WTC11 (cell line): Measurements from ENCODE around the gene DCAF15. TPM values are rescaled to one million over a fixed set of nuclear protein-coding genes. Genes with fewer than 3 reads are reported as not detected.

Source experiments
- ATAC-seq: fragments of 200-7000 bp; cut with Tn5 transposase; 2 replicates; pipeline ENCODE4 v1.10.0; 2021; ENCODE audit warnings: mild to moderate bottlenecking, moderate library complexity
- CTCF ChIA-PET: fragments of 300-600 bp; sonication (Branson Sonifier 250); formaldehyde crosslinking; loops from one replicate; lab custom pipeline; 2021; ENCODE audit warnings: antibody characterized with exemption; lab: Charles Lee
- POLR2A ChIA-PET: fragments of 350-600 bp; sonication (Branson Sonifier 250); formaldehyde crosslinking; loops from one replicate; lab custom pipeline; 2021; ENCODE audit warnings: antibody characterized with exemption; lab: Charles Lee
- DNase-seq: peaks from one replicate; pipeline ENCODE4 v3.0.0; 2021; ENCODE audit warnings: low spot score
- H3K27ac Mint-ChIP-seq: 2 replicates; pipeline ENCODE4 v1.8.0; 2021; ENCODE audit warnings: mixed read lengths
- H3K27me3 Mint-ChIP-seq: 2 replicates; pipeline ENCODE4 v1.8.0; 2021; ENCODE audit warnings: low read depth, mild to moderate bottlenecking, moderate library complexity, mixed read lengths
- H3K36me3 Mint-ChIP-seq: 2 replicates; pipeline ENCODE4 v1.8.0; 2021; ENCODE audit warnings: mixed read lengths
- H3K4me1 Mint-ChIP-seq: 2 replicates; pipeline ENCODE4 v1.8.0; 2022; ENCODE audit warnings: mixed read lengths
- H3K4me3 Mint-ChIP-seq: 2 replicates; pipeline ENCODE4 v1.8.0; 2021; ENCODE audit warnings: mild to moderate bottlenecking, moderate library complexity, mixed read lengths
- H3K9me3 Mint-ChIP-seq: 2 replicates; pipeline ENCODE4 v1.8.0; 2021; ENCODE audit warnings: mixed read lengths
- EMX1 ChIP-seq: fragments of 250-450 bp; sonication (Bioruptor Pico); IDR thresholded peaks from 2 replicates; pipeline ENCODE4 v1.8.0; 2021; ENCODE audit warnings: mild to moderate bottlenecking
- ETV6 ChIP-seq: sonication (generic); formaldehyde crosslinking; IDR thresholded peaks from 2 replicates; pipeline ENCODE4 v1.8.1; 2022; ENCODE audit warnings: mild to moderate bottlenecking, missing genetic modification reagents
- HMGA2 ChIP-seq: fragments of 250-450 bp; sonication (Bioruptor Pico); IDR thresholded peaks from 2 replicates; pipeline ENCODE4 v1.4.0; 2021; ENCODE audit warnings: mild to moderate bottlenecking, moderate library complexity
- IRF2 ChIP-seq: sonication (generic); formaldehyde crosslinking; IDR thresholded peaks from 2 replicates; pipeline ENCODE4 v1.8.0; 2022; ENCODE audit warnings: low read depth, missing genetic modification reagents, borderline replicate concordance
- JAZF1 ChIP-seq: fragments of 250-450 bp; sonication (Bioruptor Pico); IDR thresholded peaks from 2 replicates; pipeline ENCODE4 v1.9.0; 2021; ENCODE audit warnings: moderate library complexity, mild to moderate bottlenecking, inconsistent platforms
- NFYB ChIP-seq: sonication (generic); formaldehyde crosslinking; conservative IDR thresholded peaks from 2 replicates; pipeline ENCODE4 v1.8.0; 2022; ENCODE audit warnings: low read depth, missing genetic modification reagents
- NR1H2 ChIP-seq: sonication (generic); formaldehyde crosslinking; IDR thresholded peaks from 2 replicates; pipeline ENCODE4 v1.9.0; 2021; ENCODE audit warnings: mild to moderate bottlenecking, moderate library complexity, missing genetic modification reagents
- NR3C1 ChIP-seq: sonication (generic); formaldehyde crosslinking; conservative IDR thresholded peaks from 2 replicates; pipeline ENCODE4 v1.8.1; 2023; ENCODE audit warnings: low read depth, mild to moderate bottlenecking, missing genetic modification reagents
- TEAD1 ChIP-seq: sonication (generic); formaldehyde crosslinking; IDR thresholded peaks from 2 replicates; pipeline ENCODE4 v1.8.0; 2022; ENCODE audit warnings: mild to moderate bottlenecking, missing genetic modification reagents
- TP53 ChIP-seq: sonication (generic); formaldehyde crosslinking; IDR thresholded peaks from 2 replicates; pipeline ENCODE4 v1.8.1; 2023; ENCODE audit warnings: mild to moderate bottlenecking, missing genetic modification reagents
- ZBTB21 ChIP-seq: sonication (generic); formaldehyde crosslinking; IDR thresholded peaks from 2 replicates; pipeline ENCODE4 v1.8.1; 2023; ENCODE audit warnings: mild to moderate bottlenecking, missing genetic modification reagents, borderline replicate concordance
- ZNF232 ChIP-seq: sonication (generic); formaldehyde crosslinking; IDR thresholded peaks from 2 replicates; pipeline ENCODE4 v1.8.0; 2022; ENCODE audit warnings: mild to moderate bottlenecking, missing genetic modification reagents
- ZNF423 ChIP-seq: fragments of 250-450 bp; sonication (Bioruptor Pico); IDR thresholded peaks from 2 replicates; pipeline ENCODE4 v2.1.2; 2022; ENCODE audit warnings: mild to moderate bottlenecking, moderate library complexity
- ZNF671 ChIP-seq: fragments of 250-450 bp; sonication (Bioruptor Pico); IDR thresholded peaks from 2 replicates; pipeline ENCODE4 v1.8.0; 2021; ENCODE audit warnings: mild to moderate bottlenecking
- total RNA-seq: library from RNA; stranded (reverse); gene quantifications from 3 replicates; pipeline ENCODE4 v1.2.3, GENCODE V29; 2021
- TF ChIP-seq, protein P1 (sequence below): fragments of 250-450 bp; sonication (Bioruptor Pico); IDR thresholded peaks from 2 replicates; pipeline ENCODE4 v1.8.0; 2021; ENCODE audit warnings: mild to moderate bottlenecking
- TF ChIP-seq, protein P2 (sequence below): sonication (generic); formaldehyde crosslinking; IDR thresholded peaks from 2 replicates; pipeline ENCODE4 v1.8.0; 2023; ENCODE audit warnings: mild to moderate bottlenecking, missing genetic modification reagents
- TF ChIP-seq, protein P3 (sequence below): sonication (generic); formaldehyde crosslinking; IDR thresholded peaks from 2 replicates; pipeline ENCODE4 v1.8.1; 2022; ENCODE audit warnings: mild to moderate bottlenecking, moderate library complexity, missing genetic modification reagents
- TF ChIP-seq, protein P4 (sequence below): sonication (generic); formaldehyde crosslinking; IDR thresholded peaks from 2 replicates; pipeline ENCODE4 v1.8.1; 2023; ENCODE audit warnings: mild to moderate bottlenecking, missing genetic modification reagents
- TF ChIP-seq, protein P5 (sequence below): sonication (generic); formaldehyde crosslinking; IDR thresholded peaks from 2 replicates; pipeline ENCODE4 v1.8.1; 2023; ENCODE audit warnings: mild to moderate bottlenecking, missing genetic modification reagents, moderate library complexity

DCAF15 gene
- total RNA-seq, 1 experiment from 2014 or later: 82.9 TPM

DNA sequence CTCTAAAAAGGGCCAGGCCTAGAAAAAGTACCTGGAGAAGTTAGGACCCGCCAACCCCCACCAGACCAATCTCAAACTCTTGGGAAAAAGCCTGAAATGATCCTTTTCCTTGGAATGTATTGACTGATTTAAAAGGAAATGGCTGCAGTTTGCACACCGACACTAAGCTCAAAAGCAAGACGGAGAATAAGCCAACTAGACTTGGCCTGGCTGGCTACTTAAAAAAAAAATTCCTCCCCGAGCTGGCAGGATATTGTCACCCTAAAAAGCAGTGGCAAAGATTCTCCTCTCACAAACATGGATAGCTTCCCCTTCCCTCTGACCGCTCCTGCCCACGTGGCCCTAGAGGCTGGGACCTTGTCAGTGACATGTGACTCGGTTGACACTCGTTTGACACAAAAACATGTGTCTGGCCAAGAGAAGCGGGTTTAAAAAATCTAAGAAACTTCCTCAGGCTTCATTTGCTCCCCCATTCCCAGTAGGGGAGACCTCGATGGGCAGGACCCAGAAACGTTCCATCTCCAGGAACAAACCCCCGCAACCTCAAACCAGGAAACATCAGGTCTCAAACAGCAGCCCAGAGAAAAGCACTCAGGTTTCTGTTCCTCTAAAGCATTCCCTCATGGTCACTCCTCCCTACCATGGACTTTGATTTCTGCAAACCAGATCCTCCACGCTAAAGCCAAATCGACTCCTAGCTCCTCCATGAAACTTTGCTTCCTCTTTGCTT lies 52.5 kb downstream of the DCAF15 start:
- TF ChIP-seq EMX1 (CRISPR knock-in tag) (no peak), ZBTB21 (CRISPR knock-in tag) (no peak), TP53 (CRISPR knock-in tag) (no peak), JAZF1 (CRISPR knock-in tag) (no peak), ZNF232 (CRISPR knock-in tag) (no peak), ETV6 (CRISPR knock-in tag) (no peak), TEAD1 (no peak), ZNF423 (no peak), IRF2 (CRISPR knock-in tag) (no peak), NFYB (CRISPR knock-in tag) (no peak), HMGA2 (CRISPR knock-in tag) (no peak), NR1H2 (CRISPR knock-in tag) (no peak), NR3C1 (CRISPR knock-in tag) (no peak), ZNF671 (CRISPR knock-in tag) (no peak)
- TF ChIP-seq, protein P1, sequence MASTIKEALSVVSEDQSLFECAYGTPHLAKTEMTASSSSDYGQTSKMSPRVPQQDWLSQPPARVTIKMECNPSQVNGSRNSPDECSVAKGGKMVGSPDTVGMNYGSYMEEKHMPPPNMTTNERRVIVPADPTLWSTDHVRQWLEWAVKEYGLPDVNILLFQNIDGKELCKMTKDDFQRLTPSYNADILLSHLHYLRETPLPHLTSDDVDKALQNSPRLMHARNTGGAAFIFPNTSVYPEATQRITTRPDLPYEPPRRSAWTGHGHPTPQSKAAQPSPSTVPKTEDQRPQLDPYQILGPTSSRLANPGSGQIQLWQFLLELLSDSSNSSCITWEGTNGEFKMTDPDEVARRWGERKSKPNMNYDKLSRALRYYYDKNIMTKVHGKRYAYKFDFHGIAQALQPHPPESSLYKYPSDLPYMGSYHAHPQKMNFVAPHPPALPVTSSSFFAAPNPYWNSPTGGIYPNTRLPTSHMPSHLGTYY: no peak
- TF ChIP-seq, protein P2, sequence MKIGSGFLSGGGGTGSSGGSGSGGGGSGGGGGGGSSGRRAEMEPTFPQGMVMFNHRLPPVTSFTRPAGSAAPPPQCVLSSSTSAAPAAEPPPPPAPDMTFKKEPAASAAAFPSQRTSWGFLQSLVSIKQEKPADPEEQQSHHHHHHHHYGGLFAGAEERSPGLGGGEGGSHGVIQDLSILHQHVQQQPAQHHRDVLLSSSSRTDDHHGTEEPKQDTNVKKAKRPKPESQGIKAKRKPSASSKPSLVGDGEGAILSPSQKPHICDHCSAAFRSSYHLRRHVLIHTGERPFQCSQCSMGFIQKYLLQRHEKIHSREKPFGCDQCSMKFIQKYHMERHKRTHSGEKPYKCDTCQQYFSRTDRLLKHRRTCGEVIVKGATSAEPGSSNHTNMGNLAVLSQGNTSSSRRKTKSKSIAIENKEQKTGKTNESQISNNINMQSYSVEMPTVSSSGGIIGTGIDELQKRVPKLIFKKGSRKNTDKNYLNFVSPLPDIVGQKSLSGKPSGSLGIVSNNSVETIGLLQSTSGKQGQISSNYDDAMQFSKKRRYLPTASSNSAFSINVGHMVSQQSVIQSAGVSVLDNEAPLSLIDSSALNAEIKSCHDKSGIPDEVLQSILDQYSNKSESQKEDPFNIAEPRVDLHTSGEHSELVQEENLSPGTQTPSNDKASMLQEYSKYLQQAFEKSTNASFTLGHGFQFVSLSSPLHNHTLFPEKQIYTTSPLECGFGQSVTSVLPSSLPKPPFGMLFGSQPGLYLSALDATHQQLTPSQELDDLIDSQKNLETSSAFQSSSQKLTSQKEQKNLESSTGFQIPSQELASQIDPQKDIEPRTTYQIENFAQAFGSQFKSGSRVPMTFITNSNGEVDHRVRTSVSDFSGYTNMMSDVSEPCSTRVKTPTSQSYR (CRISPR knock-in tag): no peak
- TF ChIP-seq, protein P3, sequence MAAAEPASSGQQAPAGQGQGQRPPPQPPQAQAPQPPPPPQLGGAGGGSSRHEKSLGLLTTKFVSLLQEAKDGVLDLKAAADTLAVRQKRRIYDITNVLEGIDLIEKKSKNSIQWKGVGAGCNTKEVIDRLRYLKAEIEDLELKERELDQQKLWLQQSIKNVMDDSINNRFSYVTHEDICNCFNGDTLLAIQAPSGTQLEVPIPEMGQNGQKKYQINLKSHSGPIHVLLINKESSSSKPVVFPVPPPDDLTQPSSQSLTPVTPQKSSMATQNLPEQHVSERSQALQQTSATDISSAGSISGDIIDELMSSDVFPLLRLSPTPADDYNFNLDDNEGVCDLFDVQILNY (CRISPR knock-in tag): no peak
- TF ChIP-seq, protein P4, sequence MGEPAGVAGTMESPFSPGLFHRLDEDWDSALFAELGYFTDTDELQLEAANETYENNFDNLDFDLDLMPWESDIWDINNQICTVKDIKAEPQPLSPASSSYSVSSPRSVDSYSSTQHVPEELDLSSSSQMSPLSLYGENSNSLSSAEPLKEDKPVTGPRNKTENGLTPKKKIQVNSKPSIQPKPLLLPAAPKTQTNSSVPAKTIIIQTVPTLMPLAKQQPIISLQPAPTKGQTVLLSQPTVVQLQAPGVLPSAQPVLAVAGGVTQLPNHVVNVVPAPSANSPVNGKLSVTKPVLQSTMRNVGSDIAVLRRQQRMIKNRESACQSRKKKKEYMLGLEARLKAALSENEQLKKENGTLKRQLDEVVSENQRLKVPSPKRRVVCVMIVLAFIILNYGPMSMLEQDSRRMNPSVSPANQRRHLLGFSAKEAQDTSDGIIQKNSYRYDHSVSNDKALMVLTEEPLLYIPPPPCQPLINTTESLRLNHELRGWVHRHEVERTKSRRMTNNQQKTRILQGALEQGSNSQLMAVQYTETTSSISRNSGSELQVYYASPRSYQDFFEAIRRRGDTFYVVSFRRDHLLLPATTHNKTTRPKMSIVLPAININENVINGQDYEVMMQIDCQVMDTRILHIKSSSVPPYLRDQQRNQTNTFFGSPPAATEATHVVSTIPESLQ (CRISPR knock-in tag): no peak
- TF ChIP-seq, protein P5, sequence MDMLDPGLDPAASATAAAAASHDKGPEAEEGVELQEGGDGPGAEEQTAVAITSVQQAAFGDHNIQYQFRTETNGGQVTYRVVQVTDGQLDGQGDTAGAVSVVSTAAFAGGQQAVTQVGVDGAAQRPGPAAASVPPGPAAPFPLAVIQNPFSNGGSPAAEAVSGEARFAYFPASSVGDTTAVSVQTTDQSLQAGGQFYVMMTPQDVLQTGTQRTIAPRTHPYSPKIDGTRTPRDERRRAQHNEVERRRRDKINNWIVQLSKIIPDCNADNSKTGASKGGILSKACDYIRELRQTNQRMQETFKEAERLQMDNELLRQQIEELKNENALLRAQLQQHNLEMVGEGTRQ: no peak
- TF ChIP-seq, all 79 proteins: peak for 0
- H3K4me1 Mint-ChIP-seq: peaks cover 19% of the 10 kb centered on the region
- peak overlapping the region; percentile 63 for H3K4me3 Mint-ChIP-seq
- peaks cover 11% of the 10 kb centered on the region for H3K36me3 Mint-ChIP-seq
- H3K27me3 Mint-ChIP-seq: peaks cover 4% of the 10 kb centered on the region
- H3K9me3 Mint-ChIP-seq: 0 out of 2 replicates have a peak, but pooled peaks cover 2% of the 10 kb centered on the region
- ChIA-PET POLR2A (interaction anchor here (0.5 to 1.2 kb wide), 4 partner anchors 9 to 1351 kb away, joined by 3 to 5 read pairs (median 4); no protein-coding TSS in a partner anchor), CTCF (interaction anchor here (1.0 to 2.5 kb wide), 7 partner anchors 16 to 67 kb away, joined by 3 to 10 read pairs (median 5); partner anchors contain the start of genes IL27RA and MISP3)
- DNase-seq: no peak
- ATAC-seq: no peak
- H3K27ac Mint-ChIP-seq: peak overlapping the region; percentile 97
